KOPT-K1 (cell line): ENCODE results near the gene HHIPL1.

Source experiments
- H3K27ac ChIP-seq: fragments of 200-600 bp; sonication (generic); 2 replicates; pipeline ENCODE4 v1.5.1; 2016; ENCODE audit warnings: antibody characterized with exemption, mild to moderate bottlenecking, low read depth, low read length; ENCODE audit not compliant: poor library complexity, severe bottlenecking
- H3K36me3 ChIP-seq: fragments of 200-600 bp; sonication (generic); 2 replicates; pipeline ENCODE4 v1.5.1; 2017; ENCODE audit warnings: antibody characterized with exemption, mild to moderate bottlenecking, low read length, moderate library complexity; ENCODE audit not compliant: insufficient read depth
- H3K9me3 ChIP-seq: fragments of 200-600 bp; sonication (generic); 2 replicates; pipeline ENCODE4 v1.5.1; 2017; ENCODE audit warnings: antibody characterized with exemption, low read length, mild to moderate bottlenecking; ENCODE audit not compliant: insufficient read depth, poor library complexity, severe bottlenecking

HHIPL1 gene

GRCh38 chr14:99691111-99691885, 46.4 kb downstream of the HHIPL1 start:
- Histone ChIP-seq H3K27ac (no peak overlapping the region), H3K9me3 (no peaks in the 10 kb centered on the region), H3K36me3 (no peaks in the 10 kb centered on the region)

GRCh38 chr14:99693918-99694317, 49.0 kb downstream of the HHIPL1 start:
- Histone ChIP-seq H3K27ac (no peak overlapping the region), H3K9me3 (no peaks in the 10 kb centered on the region), H3K36me3 (no peaks in the 10 kb centered on the region)

GRCh38 chr14:99696929-99697328, 52.0 kb downstream of the HHIPL1 start:
- H3K9me3 ChIP-seq, result no peaks in the 10 kb centered on the region
- H3K27ac ChIP-seq, result no peak overlapping the region
- no peaks in the 10 kb centered on the region for H3K36me3 ChIP-seq

- Histone ChIP-seq H3K36me3 (no peaks in the 10 kb centered on the region), H3K9me3 (peaks cover 6% of the 10 kb centered on the region), H3K27ac (no peak overlapping the region)
Measured at GRCh38 chr14:99698236-99698635, 53.3 kb downstream of the HHIPL1 start.

GRCh38 chr14:99698642-99699041, 53.7 kb downstream of the HHIPL1 start:
- peaks cover 10% of the 10 kb centered on the region for H3K9me3 ChIP-seq
- H3K36me3 ChIP-seq, result no peaks in the 10 kb centered on the region
- no peak overlapping the region for H3K27ac ChIP-seq

GRCh38 chr14:99699085-99699760, 54.3 kb downstream of the HHIPL1 start:
- H3K36me3 ChIP-seq, result no peaks in the 10 kb centered on the region
- peaks cover 16% of the 10 kb centered on the region for H3K9me3 ChIP-seq
- no peak overlapping the region for H3K27ac ChIP-seq

GRCh38 chr14:99699861-99700260, 54.9 kb downstream of the HHIPL1 start:
- Histone ChIP-seq H3K27ac (no peak overlapping the region), H3K9me3 (peaks cover 22% of the 10 kb centered on the region), H3K36me3 (no peaks in the 10 kb centered on the region)

GRCh38 chr14:99700379-99700778, 55.5 kb downstream of the HHIPL1 start:
- Histone ChIP-seq H3K9me3 (peaks cover 23% of the 10 kb centered on the region), H3K36me3 (no peaks in the 10 kb centered on the region), H3K27ac (no peak overlapping the region)

- Histone ChIP-seq H3K27ac (no peak overlapping the region), H3K36me3 (no peaks in the 10 kb centered on the region), H3K9me3 (peaks cover 23% of the 10 kb centered on the region)
Measured at GRCh38 chr14:99701260-99701659, 56.3 kb downstream of the HHIPL1 start.

DNA sequence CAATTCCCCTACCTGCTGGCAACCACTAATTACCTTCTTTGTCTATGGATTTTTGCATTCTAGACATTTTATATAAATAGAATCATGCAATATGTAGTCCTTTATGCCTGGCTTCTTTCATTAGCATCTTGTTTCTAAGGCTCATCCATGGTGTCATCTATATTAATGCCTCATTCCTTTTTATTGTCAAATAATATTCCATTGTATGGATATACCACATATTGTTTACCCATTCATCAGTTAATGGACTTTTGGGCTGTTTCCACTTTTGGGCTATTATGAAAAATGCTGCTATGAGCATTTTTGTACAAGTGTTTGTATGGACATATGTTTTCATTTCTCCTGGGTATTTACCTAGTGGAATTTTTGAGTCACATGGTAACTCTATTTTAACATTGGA, 57.2 kb downstream of the HHIPL1 start:
- no peaks in the 10 kb centered on the region for H3K36me3 ChIP-seq
- H3K9me3 ChIP-seq, result peaks cover 23% of the 10 kb centered on the region
- H3K27ac ChIP-seq, result no peak overlapping the region

- Histone ChIP-seq H3K9me3 (peaks cover 23% of the 10 kb centered on the region), H3K27ac (no peak overlapping the region), H3K36me3 (no peaks in the 10 kb centered on the region)
Measured at GRCh38 chr14:99703381-99703780, 58.5 kb downstream of the HHIPL1 start.

DNA sequence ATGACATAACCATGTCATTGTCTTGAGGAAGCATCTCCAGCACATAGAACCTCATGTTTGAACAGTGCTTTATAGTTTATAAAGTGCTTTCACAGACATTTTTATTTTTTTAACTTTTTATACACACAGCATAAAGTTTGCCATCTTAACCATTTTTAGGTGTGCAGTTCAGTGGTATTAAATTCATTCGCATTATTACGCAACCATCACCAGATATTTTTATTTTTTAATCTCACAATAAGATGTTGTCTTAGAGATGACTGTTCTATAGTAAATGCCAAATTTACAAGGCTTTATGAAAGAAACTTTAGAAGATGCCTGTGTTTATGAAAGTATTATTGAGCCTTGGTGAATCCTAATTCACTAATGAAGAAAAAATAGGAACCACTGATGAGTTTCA, 59.1 kb downstream of the HHIPL1 start:
- Histone ChIP-seq H3K27ac (no peak overlapping the region), H3K36me3 (no peaks in the 10 kb centered on the region), H3K9me3 (peaks cover 23% of the 10 kb centered on the region)

GRCh38 chr14:99706107-99706900, 61.4 kb downstream of the HHIPL1 start:
- no peak overlapping the region for H3K27ac ChIP-seq
- H3K9me3 ChIP-seq, result peaks cover 35% of the 10 kb centered on the region
- H3K36me3 ChIP-seq, result no peaks in the 10 kb centered on the region

GRCh38 chr14:99707420-99707819, 62.5 kb downstream of the HHIPL1 start:
- Histone ChIP-seq H3K27ac (no peak overlapping the region), H3K9me3 (peaks cover 35% of the 10 kb centered on the region), H3K36me3 (no peaks in the 10 kb centered on the region)

- Histone ChIP-seq H3K36me3 (no peaks in the 10 kb centered on the region), H3K9me3 (peaks cover 33% of the 10 kb centered on the region), H3K27ac (no peak overlapping the region)
Measured at GRCh38 chr14:99707921-99708320, 63.0 kb downstream of the HHIPL1 start.
